ENCODE measurements around the gene RCOR2. TPM values are rescaled to one million over a fixed set of nuclear protein-coding genes. Genes with fewer than 3 reads are reported as not detected.
A peak's percentile ranks its signal among the peaks of the same experiment; 100 is the strongest.

The RCOR2 gene
- total and polyA plus RNA-seq, 2 of the 13 experiments (the other 11 are each of a cell fraction or from before 2014, with no cell fraction given): 8.3 to 8.5 TPM

DNA sequence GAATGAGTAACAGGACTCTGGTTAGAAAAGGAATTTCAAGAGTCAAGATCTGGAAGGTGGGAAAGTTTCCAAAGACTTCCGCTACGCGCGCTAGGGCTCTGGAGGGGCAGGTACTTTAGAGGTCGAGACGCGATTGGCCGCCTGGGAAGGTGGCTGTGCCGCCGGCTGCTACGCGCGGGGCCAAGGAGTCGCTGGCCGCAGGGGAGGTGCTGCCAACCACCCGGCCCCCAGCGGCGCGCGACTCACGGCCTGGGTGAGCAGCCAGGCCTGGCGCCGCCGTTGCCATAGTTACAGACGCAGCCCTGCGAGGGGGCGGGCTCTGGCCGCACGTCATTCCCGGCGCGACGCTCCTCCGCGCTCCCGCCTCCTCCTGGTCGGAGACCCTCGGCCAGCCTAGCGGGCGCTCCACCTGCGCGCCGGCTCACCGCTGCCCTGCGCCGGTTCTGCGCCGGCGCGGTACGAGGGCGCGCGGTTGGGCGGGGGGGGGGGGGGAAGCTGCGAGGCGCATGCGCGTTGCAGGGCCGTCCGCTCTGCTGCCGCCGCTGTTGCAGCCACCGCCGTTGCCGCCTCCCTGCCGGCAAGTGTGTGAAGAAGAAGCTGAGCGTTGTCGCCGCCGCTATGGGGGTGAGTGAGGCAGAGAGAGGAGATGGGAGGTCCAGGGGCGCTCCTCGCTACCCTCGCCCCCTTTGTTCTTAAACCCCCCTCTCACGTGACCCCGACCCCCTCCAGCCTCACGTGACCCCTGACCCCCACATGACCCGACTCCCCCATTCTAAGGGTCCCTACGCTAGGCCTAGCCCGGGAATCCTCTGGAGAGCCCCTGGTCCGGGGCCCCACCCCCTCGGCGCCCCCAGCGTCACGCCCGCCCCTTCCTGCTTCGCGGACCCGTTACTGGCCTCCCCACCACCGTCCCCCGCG is 21.8 kb upstream of the RCOR2 start, which contains the start of gene NAA40 (continued):
- TF ChIP-seq ZBTB10 (CRISPR knock-in tag; IDR thresholded peaks at IDR 0.05; ENCODE audit: borderline replicate concordance): peak; percentile 28; the same call in 1 of the 2 replicates
- no peak for TF ChIP-seq MTA3 (CRISPR knock-in tag; IDR thresholded peaks at IDR 0.05)
- peak; percentile 77 for TF ChIP-seq SP2 (CRISPR knock-in tag; IDR thresholded peaks at IDR 0.05)
- TF ChIP-seq ZNF609 (CRISPR knock-in tag; IDR thresholded peaks at IDR 0.05; ENCODE audit: borderline replicate concordance): peak; percentile 30; the same call in 1 of the 2 replicates
- TF ChIP-seq ZMYM2 (CRISPR knock-in tag; IDR thresholded peaks at IDR 0.05): no peak
- TF ChIP-seq IRF2 (CRISPR knock-in tag; IDR thresholded peaks at IDR 0.05): 0 out of 2 replicates have a peak, but pooled peaks have one; percentile 41
- TF ChIP-seq, protein P1, sequence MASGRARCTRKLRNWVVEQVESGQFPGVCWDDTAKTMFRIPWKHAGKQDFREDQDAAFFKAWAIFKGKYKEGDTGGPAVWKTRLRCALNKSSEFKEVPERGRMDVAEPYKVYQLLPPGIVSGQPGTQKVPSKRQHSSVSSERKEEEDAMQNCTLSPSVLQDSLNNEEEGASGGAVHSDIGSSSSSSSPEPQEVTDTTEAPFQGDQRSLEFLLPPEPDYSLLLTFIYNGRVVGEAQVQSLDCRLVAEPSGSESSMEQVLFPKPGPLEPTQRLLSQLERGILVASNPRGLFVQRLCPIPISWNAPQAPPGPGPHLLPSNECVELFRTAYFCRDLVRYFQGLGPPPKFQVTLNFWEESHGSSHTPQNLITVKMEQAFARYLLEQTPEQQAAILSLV (CRISPR knock-in tag; IDR thresholded peaks at IDR 0.05; ENCODE audit: borderline replicate concordance): peak; percentile 53; the same call in 1 of the 2 replicates
- TF ChIP-seq ZBTB7B (CRISPR knock-in tag; IDR thresholded peaks at IDR 0.05): peak; percentile 85; the same call in 1 of the 2 replicates
- TF ChIP-seq ZNF430 (CRISPR knock-in tag; IDR thresholded peaks at IDR 0.05): peak; percentile 91
- TF ChIP-seq ZNF709 (CRISPR knock-in tag; IDR thresholded peaks at IDR 0.05): no peak
- peak; percentile 54; the same call in 1 of the 2 replicates for TF ChIP-seq KMT2B (CRISPR knock-in tag; IDR thresholded peaks at IDR 0.05)
- TF ChIP-seq ZNF280B (CRISPR knock-in tag; IDR thresholded peaks at IDR 0.05; ENCODE audit: borderline replicate concordance): 0 out of 2 replicates have a peak, but pooled peaks have one; percentile 11
- TF ChIP-seq, protein P2, sequence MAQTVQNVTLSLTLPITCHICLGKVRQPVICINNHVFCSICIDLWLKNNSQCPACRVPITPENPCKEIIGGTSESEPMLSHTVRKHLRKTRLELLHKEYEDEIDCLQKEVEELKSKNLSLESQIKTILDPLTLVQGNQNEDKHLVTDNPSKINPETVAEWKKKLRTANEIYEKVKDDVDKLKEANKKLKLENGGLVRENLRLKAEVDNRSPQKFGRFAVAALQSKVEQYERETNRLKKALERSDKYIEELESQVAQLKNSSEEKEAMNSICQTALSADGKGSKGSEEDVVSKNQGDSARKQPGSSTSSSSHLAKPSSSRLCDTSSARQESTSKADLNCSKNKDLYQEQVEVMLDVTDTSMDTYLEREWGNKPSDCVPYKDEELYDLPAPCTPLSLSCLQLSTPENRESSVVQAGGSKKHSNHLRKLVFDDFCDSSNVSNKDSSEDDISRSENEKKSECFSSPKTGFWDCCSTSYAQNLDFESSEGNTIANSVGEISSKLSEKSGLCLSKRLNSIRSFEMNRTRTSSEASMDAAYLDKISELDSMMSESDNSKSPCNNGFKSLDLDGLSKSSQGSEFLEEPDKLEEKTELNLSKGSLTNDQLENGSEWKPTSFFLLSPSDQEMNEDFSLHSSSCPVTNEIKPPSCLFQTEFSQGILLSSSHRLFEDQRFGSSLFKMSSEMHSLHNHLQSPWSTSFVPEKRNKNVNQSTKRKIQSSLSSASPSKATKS (CRISPR knock-in tag; IDR thresholded peaks at IDR 0.05): no peak
- TF ChIP-seq ZNF614 (CRISPR knock-in tag; IDR thresholded peaks at IDR 0.05; ENCODE audit: borderline replicate concordance): peak; percentile 34; the same call in 1 of the 2 replicates
- TF ChIP-seq FOXA3 (CRISPR knock-in tag; IDR thresholded peaks at IDR 0.05): peak; percentile 43; the same call in 1 of the 2 replicates

Data from HepG2 (cell line).